ENCODE data around the gene CDC42BPG.
A peak's percentile ranks its signal among the peaks of the same experiment; 100 is the strongest.

The CDC42BPG gene

GRCh38 chr11:64863391-64864060 is 19.1 kb upstream of the CDC42BPG start:
- DNase-seq, result no peak

DNA sequence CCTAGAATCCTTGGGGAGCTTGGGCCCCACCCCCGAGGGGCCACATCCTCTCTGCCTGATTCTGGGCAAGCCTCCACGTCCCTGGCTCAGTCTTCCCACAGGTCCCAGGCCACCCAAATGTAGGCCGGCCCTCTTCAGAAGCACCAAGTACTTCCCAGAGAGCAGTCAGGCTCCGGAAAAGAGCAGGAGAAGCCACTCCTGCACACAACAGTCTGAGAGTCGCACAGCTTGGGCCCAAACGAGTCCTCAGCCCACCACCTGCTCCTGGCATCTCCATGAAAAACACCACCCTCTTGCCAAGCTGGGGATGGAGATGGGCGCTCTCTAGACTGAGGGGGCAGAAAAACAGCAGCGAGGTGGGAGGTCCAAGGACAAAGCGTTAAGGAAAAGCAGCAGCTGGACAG is 18.5 kb upstream of the CDC42BPG start:
- DNase-seq, result no peak

DNA sequence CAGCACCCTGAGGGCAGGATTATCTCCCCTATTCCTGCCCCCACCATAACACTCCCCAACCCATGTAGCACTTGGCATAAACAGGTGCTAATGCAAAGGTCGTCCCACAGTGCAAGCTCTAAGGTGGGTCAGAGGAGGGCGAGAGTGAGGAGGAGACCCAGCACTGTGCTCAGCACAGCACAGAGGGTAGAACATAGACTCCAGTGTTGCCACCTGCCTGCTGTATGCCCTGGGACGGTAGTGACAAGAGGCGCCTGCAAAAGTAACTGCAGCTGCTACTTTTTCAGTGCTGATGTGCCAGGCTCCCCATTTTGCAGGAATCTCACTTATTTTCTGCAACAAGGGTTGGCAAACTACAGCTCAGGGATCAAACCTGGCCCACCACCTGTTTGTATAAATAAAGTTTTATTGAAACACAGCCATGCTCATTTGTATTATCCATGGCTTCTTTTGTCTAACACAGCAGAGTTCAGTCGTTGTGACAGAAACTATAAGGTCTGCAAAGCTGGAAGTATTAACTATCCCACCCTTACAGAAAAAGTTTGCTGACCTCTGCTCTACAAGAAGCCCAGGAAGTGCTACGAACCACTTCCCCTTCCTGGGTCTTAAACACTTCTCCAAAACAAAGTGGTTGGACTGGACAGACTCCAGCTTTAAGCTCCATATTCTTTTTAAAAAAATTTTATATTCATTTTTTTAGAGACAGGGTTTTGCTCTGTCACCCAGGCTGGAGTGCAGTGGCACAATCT is 16.9 kb upstream of the CDC42BPG start:
- no peak for DNase-seq

DNA sequence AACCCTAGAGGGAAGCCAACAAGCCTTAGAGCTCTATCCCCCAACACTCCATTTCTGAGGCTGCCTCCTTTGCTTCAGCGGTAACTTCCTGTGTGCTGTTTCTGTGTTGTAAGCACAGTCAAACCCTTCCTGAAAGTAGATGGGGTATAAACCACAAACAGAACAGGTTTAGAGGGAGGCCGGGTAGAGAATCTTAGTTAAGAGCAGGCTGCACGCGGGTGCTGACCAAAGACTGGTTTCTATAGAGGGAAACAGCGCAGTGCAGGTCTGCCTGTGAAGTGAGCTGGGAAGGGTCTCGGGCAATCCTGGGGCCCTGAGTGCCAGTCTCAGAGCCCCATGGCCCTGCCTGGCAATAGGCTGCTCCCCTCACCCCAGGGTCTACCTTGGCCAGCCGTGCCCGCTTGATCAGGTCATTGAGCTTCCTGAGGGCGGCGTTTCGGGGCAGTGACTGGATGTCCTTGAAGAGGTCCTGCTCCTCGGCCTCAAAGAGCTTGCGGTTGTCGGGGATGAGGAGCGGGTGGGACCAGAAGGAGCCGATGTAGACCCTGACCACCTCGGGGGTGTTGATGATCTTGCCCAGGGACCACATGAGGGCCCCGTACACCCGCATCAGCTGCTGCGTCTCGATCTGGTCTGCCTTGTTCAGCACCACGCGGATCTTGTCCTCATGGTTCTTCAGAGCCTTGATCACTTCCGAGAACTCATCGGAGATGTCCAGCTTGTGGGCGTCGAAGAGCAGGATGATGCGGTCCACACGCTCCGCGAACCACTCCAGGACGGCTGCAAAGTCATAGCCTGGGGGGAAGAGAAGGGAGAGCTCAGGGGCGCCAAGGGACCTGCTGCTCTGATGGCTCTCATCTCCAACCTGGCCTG is 15.3 kb upstream of the CDC42BPG start:
- peak; percentile 50 for DNase-seq

DNA sequence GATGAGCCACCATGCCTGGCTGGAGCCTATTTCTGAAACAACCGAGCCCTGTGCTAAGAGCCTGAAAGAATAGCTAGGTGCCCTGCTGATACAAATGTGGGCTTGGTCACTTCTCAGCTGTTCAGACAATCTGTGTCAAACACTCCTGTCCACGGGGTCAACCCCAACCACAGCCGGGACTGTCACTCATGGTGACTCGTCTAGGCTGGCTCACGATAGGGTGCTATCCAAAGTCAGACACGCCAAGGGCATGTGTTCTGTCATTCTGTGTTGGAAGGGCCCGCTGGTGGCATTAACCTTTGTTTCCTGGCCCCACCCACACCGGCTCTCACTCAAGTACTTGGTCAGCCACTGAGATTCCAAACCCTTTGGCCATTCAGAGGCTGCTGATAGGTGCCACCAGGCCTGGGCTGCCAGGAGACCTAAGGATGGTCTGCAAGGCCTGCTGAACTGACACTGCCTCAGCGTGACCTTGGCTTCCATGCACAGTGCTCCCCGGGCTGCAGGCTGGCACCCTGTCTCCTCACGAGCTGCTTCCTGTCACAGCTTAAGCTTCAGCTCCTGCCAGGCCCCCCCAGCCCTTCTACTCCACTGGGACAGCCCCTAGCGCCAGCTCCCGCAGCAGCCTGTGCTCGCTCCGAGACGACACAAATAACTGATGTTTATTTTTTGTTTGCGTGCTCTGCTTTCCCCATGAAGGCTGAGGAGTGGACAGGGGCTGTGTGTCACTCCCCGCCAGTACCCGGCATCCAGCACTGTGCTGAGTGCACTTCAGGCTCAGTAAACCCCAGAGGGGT is 14.2 kb upstream of the CDC42BPG start:
- DNase-seq, result peak; percentile 66

DNA sequence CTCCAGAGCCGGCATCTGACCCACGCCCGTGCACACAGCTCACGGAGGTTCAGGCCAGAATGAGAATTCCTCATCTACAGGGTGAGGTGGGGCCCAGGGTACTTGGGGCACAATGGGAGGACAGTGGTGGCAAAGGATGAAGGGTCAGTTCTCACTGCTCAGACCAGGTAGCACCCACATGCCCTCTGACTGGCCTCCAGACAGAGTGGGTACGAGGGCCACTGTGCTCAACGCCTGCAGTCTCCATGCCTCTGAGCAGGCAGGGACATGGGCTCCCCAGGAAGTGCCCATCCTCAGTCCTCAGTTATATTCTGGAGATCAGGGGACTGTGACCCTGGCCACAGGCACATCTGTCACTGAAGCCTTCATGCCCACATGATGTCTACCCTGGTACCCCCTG is 13.0 kb upstream of the CDC42BPG start:
- DNase-seq, result no peak

DNA sequence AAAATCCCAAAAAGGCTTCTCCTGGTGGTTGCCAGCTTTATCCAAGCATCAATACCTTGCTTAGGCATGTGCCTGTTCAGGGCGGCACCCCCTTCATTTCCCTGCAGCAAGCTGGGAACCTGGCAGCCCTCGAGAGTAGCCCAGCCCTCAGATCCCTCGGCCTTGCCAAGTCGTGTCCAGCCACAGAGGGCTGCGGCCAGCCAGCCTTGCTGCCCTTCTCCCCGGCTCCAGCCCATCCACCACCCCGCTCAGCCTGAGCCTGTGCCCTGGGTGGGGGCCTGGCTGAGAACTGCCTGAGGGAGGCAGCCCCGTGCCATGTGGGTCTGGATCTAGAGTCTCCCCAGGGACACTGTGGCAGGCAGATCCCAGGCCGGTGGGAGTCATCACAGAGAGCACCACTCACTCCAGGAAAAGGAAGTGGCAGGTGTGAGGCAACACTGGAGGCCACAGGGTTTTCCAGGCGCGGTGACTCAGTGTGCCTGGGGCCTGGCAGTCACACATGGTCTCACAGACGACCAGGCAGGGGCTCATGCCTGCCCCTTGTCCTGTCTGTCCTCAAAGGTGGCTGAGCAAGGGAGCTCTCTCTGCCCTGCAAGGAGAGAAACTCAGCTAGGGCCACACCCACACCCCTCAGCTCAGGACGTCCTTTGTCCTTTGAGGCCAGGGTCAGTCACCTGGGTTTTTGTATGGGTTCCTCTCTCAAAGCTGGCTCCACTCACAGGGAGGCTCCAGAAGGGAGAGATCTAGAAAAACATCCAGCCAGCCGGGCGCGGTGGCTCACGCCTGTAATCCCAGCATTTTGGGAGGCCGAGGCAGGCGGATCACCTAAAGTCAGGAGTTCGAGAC is 12.2 kb upstream of the CDC42BPG start:
- DNase-seq, result peak; percentile 44

- DNase-seq, result no peak
Measured at GRCh38 chr11:64855596-64856304, 11.3 kb upstream of the CDC42BPG start.

DNA sequence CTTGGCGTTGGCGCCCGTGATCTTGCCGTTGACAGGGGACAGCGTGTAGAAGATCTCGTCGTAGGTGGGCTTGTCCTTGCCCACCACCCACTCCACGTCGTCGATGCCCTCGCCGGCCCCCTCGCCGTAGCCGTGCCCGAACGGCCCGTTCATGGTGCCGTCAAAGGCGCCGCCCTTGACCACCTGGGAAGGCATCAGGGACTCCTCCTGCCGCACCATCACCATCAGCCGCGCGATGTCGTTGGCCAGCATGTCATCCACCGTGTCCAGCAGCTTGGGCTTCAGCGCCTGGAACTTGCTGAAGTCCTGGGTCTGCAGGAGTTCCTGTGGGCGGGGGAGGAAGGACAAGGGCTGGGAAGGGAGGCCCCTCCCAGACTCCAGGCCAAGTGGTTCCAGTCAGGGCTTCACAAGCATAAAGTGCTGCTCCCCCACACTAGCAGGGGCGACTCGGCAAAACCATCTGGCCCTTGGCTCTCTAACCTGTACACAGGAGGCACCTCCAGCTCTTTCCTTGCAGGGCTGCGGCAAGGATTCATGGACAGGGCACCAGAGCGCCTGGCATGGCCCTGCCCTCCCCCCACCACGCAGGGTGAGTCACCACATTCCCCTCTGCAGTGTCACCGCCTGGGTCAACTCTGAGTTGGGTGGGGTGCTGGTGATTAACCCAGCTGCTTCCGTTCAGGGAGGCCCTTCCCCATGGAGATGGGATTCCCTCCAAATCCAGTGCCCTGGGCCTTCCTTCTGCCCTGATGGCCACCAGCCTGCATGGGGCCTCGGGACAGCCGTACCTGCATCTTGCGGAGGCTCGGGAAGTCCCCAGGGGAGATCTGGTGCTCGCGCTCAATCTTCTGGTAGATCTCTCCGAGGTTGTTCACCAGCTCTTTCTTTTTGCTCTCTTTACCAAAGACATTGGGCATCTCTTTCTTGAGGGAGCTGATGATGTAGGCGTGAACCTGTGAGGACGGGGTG is 10.4 kb upstream of the CDC42BPG start:
- DNase-seq, result no peak

DNA sequence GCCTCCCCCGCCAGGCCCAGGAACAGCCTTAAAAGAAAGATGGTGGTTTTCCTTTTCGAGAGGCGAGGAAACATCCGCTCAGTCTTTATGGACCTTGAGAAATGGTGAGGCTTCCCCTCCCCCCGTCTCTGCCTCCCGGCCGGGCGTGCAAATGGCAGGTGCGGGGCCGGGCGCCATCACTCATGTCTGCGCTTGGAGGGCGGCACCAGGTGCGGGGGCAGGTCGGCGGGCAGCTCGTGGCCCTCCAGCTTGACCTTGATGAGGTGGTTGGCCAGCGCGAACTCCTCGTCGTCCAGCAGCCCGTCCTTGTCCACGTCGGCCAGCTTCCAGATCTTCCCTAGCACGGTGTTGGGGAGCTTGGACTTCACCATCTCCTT is 9.7 kb upstream of the CDC42BPG start:
- DNase-seq, result no peak

DNA sequence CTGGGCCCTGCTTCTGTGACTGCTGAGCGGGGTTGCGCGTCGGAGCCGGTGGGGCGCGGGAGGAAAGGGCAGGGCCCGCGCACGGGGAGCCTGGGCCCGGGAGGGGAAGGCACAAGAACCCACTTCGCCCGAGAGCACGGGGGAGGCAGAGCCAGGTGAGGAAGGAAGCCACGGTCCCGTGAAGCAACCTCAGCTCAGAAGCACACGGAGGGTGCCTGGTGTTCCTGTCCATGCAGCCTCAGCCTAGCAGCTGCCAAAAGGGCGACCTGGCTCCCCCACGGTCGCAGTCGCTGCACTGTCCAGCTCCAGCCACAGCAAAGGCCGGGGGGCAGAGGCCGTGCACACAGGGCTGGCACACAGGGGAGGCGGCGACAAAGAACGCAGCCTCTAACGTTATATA is 9.3 kb upstream of the CDC42BPG start:
- no peak for DNase-seq

DNA sequence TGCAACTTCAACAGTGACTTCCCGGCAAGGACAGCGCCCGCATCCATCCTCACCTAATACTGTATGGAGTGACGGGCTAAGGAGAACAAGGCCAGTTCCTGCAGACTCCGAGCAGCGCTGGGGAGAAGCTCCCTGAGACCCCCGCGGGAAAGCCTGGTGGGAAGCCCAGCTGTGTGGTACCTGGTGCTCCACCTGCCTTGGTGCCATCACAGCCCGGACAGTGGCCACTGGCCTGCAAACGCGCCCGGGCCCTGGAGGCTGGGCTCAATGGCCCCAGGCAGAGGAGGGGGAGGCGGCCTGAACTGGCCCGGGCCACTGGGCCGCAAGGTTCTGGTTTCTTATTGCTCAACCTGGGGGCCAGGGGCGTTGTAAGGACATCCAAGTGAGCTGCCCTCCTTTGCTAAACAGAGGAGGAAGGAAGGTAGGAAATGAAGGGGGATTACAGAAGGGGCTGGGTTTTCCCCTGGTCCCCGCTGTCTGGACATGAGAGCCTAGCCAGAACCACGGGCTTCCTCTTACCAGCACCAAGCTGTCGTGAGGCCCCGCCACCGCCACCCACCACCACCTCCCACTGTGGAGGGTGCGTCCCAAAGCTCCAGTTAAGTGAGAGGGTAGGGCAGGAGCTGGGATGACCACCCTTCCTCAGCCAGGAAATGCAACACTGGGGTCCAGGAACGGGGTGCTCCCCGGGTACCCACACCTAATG is 8.5 kb upstream of the CDC42BPG start:
- DNase-seq, result no peak

- DNase-seq, result no peak
Measured at GRCh38 chr11:64851831-64852351, 7.4 kb upstream of the CDC42BPG start.

DNA sequence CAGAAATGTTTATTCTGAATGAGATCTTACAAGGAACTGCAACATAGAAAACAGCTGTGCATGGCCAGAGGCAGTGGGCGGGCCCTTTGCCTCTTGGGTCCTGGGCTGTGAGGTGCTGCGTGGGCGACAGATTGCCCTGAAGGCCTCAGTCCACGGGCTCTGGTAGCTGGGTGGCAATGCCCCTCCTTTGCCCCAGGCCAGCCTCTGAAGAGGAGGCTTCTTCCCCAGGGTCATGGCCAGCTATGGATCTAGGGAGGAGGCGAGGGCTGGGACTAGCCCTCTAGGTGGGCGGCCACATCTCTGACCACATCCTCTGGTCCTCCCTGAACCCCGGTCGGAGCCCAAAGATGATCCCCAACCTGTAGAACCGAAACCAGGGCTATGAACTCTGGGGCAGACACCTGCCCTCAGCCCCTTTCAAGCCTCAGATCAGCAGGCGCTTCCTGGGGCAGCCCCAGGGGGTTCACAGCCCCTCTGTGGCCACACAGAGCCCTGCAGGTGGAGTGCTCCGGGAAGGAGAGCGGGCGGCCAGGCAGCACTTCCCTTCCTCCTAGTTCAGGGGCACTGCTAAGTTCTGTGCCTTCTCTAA is 6.6 kb upstream of the CDC42BPG start:
- DNase-seq, result peak; percentile 51

GRCh38 chr11:64849598-64850356 is 5.3 kb upstream of the CDC42BPG start:
- no peak for DNase-seq

DNA sequence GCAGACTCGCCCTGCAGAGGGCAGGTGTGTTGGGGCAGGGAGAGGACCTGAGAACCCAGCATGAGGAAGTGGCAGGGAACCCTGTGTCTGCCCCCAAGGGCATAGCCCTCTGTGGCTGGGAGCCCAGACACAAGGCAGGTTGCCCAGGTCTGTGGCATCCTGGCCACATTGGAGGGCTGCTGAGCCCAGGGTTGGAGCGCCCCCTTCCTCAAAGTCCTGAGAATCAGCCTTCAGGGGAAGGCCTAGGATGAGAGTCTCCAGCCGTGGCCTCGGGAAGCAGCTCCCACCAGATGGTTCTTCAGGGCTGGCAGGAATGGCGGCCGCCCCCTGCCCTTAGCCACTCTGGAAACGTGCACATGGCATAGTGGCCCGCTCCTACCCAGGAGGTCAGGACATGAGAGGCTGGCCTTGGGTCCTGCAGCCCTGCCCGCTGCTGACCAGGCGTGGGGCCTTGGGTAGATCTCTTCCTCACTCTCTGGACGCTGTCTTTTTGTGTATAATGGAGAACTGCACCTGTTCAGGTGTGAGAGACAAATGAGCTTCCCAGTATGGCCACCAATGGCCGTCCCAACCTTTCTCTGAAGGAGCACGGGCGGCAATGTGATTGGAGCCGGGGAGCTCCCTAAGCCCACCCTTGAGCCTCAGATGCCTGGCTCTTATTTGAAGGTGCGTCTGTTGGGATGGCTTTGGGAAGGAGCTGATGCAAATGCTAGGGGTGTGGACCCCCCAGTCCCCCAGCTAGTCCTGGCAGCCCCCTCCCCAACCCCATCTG is 4.6 kb upstream of the CDC42BPG start:
- no peak for DNase-seq

DNA sequence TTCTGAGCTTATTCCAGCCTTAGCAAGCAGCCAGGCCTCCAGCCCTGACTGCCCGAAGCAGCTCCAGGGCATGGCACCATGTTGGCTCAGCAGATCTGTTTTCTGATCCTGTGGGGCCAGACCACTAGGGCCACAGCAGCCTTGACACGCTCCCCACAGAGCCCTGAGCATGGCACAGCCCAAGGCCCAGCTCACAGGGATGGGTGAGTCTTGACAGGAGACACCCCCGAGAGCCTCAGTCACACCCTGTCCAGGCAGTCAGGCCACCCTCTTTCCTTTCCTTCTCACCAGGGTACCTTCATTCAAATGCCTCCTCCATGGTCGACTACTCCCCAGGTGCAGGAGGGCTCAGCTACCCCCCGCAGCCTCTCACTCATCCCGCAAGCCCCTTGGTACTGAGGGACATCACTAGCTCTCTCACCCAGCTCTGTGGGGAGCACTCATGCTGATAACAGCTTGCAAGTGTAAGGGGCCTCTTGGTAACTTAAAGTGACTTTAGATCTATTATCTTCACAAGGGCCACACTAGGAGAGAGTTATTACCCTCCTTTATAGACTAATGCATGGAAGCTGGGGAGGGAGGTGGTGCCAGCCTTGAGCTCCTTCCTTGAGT is 3.9 kb upstream of the CDC42BPG start:
- no peak for DNase-seq
